NCI-H2196 treated with DMSO at 0.1 percent for 48 hours (cell line): ENCODE results near the gene LSM14A.
"Not testable (repeated sequence)": the region's sequence is repeated elsewhere in the genome, so short reads cannot be mapped to it uniquely, and the experiment has no call there.

ENCODE experiments used
- DNase-seq: peaks from one replicate; lab custom pipeline; 2025; ENCODE audit not compliant: unreplicated experiment; lab: John Stamatoyannopoulos, UW

The LSM14A gene

DNA sequence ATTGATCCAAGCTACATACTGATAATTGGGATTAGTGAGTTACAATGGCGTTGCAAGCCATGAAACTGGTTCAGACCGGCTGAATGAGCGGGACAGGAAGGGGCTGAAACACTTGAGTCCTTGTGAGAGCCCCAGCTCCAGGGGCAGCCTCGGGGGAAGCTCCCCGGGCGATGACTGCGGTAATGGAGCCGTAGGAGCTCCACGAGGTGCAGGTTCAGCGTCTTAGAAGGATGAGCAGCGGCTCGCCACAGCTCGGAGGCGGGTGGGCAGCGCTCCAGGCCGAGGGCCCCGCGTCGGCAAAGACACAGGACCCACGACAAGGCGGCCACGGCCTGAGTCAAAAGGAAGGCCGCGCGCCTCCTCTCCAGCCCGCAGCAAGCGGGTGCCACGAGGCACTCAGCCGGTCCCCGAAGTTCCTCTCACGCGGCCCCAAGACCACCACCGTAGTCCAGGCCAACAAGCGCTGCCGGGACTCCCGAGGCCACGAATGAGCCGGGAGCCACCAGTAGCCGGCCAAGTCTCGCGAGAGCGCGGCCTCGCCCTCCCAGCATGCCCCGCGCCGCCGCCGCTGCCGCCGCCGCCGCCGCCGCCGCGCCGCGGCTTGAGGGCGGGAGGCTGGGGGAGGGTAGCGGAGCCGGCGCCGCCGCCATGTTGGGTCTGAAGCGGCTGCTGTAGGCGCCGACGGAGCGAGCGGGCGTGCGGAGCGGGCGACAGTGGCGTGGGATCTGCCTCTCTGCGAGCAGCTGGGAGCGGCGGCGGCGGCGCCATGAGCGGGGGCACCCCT lies at the start of gene LSM14A:
Gene LSM14A (plus strand): TSS at position 628 of the 784 bp plus-strand sequence. CDS start 139 bp downstream, at position 767.
- DNase-seq = peak; percentile 56

- DNase-seq = no peak
These were observed 47.5 kb upstream of the LSM14A start for GRCh38 chr19:34124828-34125227.

DNA sequence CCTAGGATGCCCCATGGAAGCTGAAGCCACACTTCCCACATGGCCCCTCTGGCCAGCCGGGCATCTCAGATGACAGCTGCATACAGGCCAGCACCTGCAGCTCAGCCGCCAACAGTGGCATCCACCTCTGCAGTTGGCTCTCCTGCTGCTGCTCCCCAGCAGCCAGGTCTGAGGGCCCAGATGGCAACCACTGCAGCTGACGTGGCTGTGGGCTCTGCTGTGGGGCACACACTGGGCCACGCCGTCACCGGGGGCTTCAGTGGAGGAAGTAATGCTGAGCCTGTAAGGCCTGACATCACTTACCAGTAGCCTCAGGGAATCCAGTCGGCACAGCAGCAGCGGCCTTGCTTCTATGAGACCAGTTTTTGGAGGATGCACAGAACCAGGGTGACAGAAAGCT lies 45.3 kb upstream of the LSM14A start:
- DNase-seq = no peak

DNA sequence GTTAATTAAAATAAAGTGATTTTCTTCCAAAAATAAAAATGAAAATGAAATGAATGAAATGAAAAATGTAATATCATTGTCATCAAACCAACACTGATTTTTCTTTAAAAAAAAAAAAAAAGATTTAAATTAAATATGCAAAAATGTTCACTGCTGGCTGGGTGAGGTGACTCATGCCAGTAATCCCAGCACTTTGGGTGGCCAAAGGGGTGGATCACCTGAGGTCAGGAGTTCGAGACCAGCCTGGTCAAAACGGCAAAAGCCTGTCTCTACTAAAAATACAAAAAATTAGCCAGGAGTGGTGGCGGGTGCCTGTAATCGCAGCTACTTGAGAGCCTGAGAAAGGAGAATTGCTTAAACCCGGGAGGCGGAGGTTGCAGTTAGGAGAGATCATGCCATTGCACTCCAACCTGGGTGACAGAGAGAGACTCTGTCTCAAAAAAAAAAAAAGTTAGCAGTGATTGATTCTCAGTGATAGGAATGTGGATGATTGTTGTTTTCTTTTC lies 44.6 kb upstream of the LSM14A start:
- DNase-seq = no peak

GRCh38 chr19:34128558-34129250 lies 43.6 kb upstream of the LSM14A start:
- DNase-seq = no peak

DNA sequence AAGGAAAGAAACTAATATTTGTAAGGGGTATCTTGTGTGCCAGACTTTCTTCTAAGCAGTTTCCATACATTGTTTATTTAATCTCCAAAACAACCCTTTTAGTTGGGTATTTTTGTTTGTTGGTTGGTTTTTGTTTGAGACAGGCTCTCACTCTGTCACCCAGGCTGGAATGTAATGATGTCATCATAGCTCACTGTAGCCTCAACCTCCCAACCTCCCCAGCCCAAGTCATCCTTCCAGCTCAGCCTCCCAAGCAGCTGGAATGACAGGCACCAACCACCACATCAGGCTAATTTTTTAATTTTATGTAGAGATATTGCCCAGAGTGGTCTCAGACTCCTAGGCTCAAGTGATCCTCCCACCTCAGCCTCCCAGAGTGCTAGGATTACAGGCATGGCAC lies 41.2 kb upstream of the LSM14A start:
- DNase-seq = no peak

DNA sequence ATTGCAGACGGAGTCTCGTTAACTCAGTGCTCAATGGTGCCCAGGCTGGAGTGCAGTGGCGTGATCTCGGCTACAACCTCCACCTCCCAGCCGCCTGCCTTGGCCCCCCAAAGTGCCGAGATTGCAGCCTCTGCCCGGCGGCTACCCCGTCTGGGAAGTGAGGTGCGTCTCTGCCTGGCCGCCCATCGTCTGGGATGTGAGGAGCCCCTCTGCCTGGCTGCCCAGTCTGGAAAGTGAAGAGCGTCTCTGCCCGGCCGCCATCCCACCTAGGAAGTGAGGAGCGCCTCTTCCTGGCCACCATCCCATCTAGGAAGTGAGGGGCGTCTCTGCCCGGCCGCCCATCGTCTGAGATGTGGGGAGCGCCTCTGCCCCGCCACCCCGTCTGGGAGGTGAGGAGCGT lies 40.2 kb upstream of the LSM14A start:
- not testable (repeated sequence) for DNase-seq

DNA sequence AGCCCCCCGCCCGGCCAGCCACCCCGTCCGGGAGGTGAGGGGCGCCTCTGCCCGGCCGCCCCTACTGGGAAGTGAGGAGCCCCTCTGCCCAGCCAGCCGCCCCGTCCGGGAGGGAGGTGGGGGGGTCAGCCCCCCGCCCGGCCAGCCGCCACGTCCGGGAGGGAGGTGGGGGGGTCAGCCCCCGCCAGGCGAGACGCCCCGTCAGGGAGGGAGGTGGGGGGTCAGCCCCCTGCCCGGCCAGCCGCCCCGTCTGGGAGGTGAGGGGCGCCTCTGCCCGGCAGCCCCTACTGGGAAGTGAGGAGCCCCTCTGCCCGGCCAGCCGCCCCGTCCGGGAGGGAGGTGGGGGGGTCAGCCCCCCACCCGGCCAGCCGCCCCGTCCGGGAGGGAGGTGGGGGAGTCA lies 39.6 kb upstream of the LSM14A start:
- not testable (repeated sequence) for DNase-seq

GRCh38 chr19:34134190-34135053 lies 37.9 kb upstream of the LSM14A start:
- DNase-seq = peak; percentile 51

- no peak for DNase-seq
These were observed 37.1 kb upstream of the LSM14A start for GRCh38 chr19:34135054-34135800.

GRCh38 chr19:34135821-34136611 lies 36.3 kb upstream of the LSM14A start:
- DNase-seq = no peak

GRCh38 chr19:34141025-34141424 lies 31.3 kb upstream of the LSM14A start:
- DNase-seq = no peak

DNA sequence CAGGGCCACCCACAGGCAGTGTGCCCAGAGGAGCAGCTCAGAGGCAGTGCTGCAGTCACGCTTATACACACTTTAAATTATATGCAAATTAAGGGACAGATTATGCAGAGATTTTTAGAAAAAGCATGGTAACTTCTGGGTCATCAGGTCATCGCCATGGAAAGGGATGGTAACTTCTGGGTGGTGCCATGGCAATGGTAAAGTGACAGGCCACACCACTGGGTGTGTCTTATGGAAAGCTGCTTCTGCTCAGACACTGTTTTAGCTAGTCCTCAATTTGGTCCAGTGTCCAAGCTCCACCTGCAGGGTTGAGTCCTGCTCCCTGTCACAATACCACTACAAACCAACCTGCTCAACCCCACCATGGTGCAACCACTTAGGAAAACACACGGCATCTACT lies 29.9 kb upstream of the LSM14A start:
- no peak for DNase-seq

- DNase-seq = peak; percentile 40
These were observed 26.5 kb upstream of the LSM14A start for GRCh38 chr19:34145741-34146202.

- no peak for DNase-seq
These were observed 23.6 kb upstream of the LSM14A start for GRCh38 chr19:34148658-34149185.

DNA sequence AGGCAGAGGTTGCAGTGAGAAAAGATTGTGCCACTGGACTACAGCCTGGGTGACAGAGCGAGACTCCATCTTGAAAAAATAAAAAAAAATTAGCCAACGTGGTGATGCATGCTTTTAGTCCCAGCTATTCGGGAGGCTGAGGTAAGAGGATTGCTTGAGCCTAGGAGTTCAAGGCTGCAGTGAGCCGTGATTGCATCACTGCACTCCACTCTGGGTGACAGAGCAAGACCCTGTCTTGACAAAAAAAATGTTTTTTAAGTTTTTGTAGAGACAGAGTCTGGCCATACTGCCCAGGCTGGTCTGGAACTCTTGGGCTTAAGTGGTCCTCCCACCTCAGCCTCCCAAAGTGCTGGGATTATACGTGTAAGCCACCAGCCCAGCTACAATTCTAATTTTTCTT lies 22.4 kb upstream of the LSM14A start:
- DNase-seq = no peak

- DNase-seq = no peak
These were observed 21.7 kb upstream of the LSM14A start for GRCh38 chr19:34150558-34150957.

DNA sequence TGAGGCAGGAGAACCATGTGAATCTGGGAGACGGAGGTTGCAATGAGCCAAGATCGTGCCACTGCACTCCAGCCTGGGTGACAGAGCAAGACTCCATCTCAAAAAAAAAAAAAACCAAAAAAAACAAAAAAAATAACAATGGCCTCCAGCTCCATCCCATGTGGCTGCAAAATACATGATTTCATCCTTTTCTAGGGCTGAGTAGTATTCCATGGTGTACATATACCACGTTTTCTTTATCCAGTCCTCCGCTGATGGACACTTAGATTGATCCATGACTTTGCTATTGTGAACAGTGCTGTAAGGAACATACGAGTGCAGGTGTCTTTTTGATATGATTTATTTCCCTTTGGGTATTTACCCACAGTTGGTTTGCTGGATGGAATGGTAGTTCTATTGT lies 20.9 kb upstream of the LSM14A start:
- no peak for DNase-seq

DNA sequence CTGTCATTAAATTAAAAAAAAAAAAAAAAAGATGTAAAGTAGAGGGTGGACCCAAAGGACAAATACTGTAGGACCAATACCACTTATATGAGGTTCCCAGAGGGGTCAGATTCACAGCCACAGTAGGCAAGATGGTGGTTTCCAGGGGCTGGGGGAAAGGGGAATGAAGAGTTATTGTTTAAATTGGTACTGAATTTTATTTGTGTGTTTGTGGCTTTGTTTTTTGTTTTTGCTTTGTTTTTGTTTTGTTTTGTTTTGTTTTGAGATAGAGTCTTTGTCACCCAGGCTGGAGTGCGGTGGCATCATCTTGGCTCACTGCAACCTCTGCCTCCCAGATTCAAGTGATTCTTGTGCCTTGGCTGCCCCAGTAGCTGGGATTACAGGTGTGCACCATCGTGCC lies 17.9 kb upstream of the LSM14A start:
- DNase-seq = no peak
